ENCODE results near the gene ETFBKMT.
"Not testable (repeated sequence)": the region's sequence is repeated elsewhere in the genome, so short reads cannot be mapped to it uniquely, and the experiment has no call there.

ETFBKMT gene

DNA sequence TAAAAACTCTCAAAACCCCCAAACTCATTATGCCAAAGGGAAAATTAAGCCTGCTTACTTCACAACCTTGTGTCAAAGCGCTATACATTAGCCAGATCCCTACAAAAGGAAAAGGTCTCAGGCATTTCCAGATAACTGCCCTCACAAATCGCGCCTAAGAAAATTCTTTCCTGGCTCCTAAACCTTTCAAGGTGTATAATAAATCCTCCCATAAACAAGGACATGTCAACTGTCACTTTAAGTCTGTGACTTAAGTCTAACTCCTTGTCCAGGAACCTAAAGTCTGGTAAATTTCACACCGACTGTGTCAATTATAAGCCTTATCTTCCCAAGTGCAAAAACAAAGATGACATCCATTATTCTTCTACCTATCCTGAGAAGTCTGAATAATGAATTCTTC, 4.3 kb upstream of the ETFBKMT start:
- no peak for DNase-seq (ENCODE audit: extremely low read depth in 1 of 2, low read depth in 1 of 2)

- DNase-seq (ENCODE audit: extremely low read depth in 1 of 2, low read depth in 1 of 2) = no peak
These were observed 3.7 kb upstream of the ETFBKMT start for GRCh38 chr12:31655792-31656191.

DNA sequence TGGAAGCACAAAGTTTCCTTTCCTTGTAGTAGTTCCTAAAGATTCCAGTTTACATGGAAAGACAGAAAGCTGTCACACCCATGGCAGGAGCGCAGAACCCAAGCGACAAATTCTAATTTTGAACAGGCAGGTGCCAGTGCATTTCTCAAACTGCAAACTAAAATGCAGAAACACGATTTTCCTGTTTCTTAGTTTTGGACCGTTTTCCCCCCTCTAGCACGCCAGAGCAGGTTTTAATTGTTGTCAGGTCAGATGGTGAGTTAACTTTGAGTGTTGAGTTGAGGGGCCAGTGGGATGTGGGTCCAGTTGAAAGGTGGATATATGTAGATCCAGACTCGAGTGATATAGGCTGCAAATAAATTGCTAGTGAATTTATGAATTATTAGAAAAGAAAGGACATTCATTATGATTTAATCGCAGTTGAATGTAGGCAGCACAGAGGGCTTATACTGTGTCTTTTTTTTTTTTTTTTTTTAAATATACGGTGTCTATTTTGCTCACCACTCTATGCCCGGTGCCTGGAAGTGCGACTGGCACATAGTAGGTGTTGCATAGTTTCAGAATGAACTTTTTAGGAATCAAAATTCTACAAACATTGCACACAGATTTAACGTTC, 909 bp upstream of the ETFBKMT start:
- DNase-seq (ENCODE audit: extremely low read depth in 1 of 2, low read depth in 1 of 2) = no peak

DNA sequence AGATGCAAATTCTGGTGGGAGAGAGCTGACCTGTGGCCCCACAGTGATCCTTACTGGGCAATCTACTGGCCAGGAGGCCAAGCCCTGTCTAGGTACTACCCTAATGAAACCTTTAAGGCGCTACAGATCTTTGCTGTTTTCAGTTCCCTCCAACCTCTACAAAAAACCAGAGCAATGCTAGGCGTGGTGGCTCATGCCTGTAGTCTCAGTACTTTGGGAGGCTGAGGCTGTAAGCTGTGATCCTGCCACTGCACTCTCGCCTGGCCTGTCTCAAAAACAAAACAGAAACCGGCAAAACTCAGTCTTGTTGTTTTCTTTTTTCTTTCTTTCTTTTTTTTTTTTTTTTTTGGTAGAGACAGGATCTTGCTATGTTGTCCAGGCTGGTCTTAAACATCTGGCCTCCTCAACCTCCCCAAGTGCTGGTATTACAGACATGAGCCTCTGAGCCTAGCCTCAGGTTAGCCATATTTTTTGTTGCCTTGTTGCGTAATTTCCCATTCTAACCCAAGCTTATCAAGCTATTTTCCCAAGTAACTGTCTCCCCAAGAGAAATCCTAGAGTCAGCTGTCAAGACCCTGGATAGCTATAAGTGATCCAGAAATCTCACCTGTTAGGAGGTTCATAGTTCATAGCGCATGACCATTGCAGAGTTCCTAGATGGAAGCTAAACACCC, 2.8 kb downstream of the ETFBKMT start:
- DNase-seq (ENCODE audit: extremely low read depth in 1 of 2, low read depth in 1 of 2) = no peak

- DNase-seq (ENCODE audit: extremely low read depth in 1 of 2, low read depth in 1 of 2) = no peak
These were observed 4.1 kb downstream of the ETFBKMT start for GRCh38 chr12:31663576-31663975.

GRCh38 chr12:31664038-31664437, 4.5 kb downstream of the ETFBKMT start:
- no peak for DNase-seq (ENCODE audit: extremely low read depth in 1 of 2, low read depth in 1 of 2)

- no peak for DNase-seq (ENCODE audit: extremely low read depth in 1 of 2, low read depth in 1 of 2)
These were observed 9.5 kb downstream of the ETFBKMT start for GRCh38 chr12:31669020-31669419.

- not testable (repeated sequence) for DNase-seq (ENCODE audit: extremely low read depth in 1 of 2, low read depth in 1 of 2)
These were observed 10.1 kb downstream of the ETFBKMT start for GRCh38 chr12:31669582-31669981.

DNA sequence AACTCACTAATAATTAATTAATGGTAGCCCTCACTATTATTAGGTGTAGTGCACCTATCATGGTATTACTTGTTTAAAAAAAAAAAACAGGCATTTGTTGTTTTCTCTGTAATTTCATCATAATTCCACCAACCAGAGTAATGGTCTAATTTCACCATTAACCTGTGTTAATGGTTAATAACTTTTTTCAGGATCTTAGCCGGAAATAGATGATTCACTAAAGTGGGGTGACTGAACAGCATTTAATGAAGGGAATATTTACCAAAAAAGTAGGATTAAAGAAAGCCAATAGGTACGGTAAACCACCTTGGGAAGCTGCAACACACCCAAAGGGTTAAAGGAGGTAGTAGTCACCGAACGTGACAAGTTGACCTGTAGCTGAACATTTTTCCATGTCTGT, 13.0 kb downstream of the ETFBKMT start:
- no peak for DNase-seq (ENCODE audit: extremely low read depth in 1 of 2, low read depth in 1 of 2)

GRCh38 chr12:31682136-31682962, 22.9 kb downstream of the ETFBKMT start:
- DNase-seq (ENCODE audit: extremely low read depth in 1 of 2, low read depth in 1 of 2) = peak in 1 of 2 donors; percentile 37

GRCh38 chr12:31685801-31686200, 26.3 kb downstream of the ETFBKMT start:
- DNase-seq (ENCODE audit: extremely low read depth in 1 of 2, low read depth in 1 of 2) = no peak

- DNase-seq (ENCODE audit: extremely low read depth in 1 of 2, low read depth in 1 of 2) = no peak
These were observed 27.6 kb downstream of the ETFBKMT start for GRCh38 chr12:31687101-31687527.

DNA sequence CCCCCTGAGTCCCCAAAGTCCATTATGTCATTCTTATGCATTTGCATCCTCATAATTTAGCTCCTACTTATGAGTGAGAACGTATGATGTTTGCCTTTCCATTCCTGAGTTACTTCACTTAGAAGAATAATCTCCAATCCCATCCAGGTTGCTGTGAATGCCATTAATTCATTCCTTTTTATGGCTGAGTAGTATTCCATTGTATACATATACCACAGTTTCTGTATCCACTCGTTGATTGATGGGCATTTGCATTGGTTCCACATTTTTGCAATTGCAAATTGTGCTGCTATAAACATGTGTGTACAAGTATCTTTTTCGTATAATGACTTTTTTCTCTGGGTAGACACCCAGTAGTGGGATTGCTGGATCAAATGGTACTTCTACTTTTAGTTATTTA, 30.4 kb downstream of the ETFBKMT start:
- not testable (repeated sequence) for DNase-seq (ENCODE audit: extremely low read depth in 1 of 2, low read depth in 1 of 2)

DNA sequence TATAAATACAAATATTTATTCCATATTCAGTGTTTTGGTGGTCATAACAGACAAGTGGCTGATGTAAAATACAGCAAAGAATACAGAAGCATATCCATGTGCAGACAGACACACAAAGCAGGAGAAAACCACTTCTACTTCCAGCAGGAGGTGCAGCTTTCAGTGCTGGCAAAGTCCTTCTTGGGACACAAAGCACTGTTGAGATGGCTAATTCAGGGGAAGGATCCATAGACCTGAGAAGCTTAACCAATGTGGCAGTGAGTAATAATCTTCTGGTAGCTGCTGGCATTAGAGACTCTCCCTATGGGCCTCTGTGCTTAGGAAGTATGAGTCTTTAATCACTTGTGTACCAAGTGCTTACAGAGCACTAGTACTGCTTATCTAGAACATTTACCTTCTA, 42.6 kb downstream of the ETFBKMT start:
- no peak for DNase-seq (ENCODE audit: extremely low read depth in 1 of 2, low read depth in 1 of 2)

DNA sequence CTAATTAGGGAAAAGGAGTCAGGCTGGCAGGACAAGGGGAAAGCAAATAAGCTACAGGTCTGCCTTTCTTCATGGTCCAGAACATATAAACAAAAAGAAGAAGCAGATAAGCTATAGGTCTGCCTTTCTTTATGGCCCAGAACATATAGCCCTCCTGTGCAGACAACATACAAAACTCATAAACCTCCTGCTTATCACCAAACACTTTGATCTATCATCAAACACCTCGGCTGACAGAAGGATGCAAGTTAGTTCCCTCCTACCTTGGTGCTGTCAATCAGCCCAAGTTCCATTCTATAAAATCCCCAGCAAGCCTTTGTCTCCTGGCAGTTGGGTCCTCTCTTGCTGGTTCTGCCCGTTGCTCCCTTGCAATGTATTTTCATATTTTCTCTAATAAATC, 46.1 kb downstream of the ETFBKMT start:
- no peak for DNase-seq (ENCODE audit: extremely low read depth in 1 of 2, low read depth in 1 of 2)

DNA sequence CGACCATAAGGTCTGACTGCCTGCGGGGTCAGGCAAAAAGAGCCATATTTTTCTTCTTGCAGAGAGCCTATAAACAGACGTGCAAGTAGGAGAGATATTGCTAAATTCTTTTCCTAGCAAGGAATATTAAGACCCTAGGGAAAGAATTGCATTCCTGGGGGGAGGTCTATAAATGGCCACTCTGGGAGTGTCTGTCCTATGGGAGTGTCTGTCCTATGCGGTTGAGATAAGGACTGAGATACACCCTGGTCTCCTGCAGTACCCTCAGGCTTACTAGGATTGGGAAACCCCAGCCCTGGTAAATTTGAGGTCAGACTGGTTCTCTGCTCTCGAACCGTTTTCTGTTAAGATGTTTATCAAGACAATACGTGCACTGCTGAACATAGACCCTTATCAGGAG, 48.6 kb downstream of the ETFBKMT start:
- DNase-seq (ENCODE audit: extremely low read depth in 1 of 2, low read depth in 1 of 2) = not testable (repeated sequence)

DNA sequence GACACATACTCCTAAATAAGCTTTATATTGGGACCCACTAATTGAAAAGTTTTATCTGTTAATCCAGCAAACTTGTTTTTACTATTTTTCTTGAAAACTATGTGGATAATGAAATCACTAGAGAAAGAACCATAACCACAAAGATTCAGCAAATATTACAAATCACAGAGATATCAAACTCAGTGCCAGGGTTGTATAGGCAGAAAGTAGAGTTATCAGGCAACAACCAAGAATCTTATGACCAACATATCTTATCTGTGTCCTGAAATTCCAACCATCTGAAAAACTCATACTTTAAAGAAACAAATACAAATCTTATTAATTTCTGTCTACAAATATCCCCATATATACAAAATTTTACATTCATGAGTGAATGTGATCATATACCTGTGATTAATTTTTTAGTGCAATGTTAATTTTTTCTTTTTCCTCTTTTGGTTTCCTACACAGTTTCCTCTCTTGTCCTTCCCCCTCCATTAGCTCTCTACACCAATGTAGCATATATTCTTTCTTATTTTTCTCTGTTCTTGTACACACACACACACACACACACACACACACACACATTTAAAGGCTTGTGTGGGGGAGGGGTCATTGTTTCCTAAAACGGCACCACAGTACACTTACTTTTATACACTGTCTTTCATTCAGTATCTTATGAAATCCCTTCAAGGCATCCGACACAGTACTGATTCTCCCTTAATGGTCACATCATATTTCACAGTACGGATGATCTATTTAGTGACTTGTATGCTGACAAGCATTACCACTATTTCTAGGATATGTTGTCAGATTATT, 50.7 kb downstream of the ETFBKMT start:
- no peak for DNase-seq (ENCODE audit: extremely low read depth in 1 of 2, low read depth in 1 of 2)

- DNase-seq (ENCODE audit: extremely low read depth in 1 of 2, low read depth in 1 of 2) = no peak
These were observed 53.4 kb downstream of the ETFBKMT start for GRCh38 chr12:31712877-31713276.

DNA sequence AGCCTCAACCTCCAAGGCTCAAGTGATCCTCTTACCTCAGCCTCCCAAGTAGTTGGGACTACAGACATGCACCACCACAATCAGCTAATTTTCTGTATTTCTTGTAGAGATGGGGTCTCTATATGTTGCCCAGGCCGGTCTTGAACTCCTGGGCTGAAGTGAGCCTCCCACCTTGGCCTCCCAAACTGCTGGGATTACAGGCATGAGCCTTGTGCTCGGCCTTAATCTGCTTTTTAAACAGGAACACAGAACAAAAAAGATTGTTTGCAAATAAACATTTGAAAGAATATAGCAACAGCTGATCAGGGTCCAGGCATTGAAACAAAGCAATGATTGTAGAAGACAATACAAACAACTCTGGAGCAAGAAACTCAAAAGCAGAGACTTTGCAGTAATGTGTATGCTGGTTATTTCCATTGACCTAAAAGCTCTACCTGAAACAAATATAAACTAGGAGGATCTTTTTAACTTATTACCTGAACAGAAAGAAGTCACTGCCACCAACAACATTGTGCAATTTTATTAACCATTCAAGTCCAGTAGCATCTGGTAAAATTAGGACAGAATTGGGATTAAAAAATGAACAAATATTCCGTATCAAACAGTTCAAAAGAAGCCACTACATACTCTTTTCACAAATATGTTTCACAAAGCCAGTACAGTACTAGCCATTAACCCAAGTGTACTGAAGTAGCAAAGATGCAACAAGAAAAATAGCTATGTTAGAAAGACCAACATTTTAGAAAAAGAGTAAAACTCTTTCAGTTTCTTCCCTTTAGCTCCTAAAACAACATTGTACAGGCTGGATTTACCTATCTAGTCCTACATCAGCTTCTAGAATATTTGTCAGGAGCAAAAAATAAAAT, 55.2 kb downstream of the ETFBKMT start:
- no peak for DNase-seq (ENCODE audit: extremely low read depth in 1 of 2, low read depth in 1 of 2)

GRCh38 chr12:31715283-31715825, 55.9 kb downstream of the ETFBKMT start:
- DNase-seq (ENCODE audit: extremely low read depth in 1 of 2, low read depth in 1 of 2) = no peak

Data from stimulated activated CD8-positive, alpha-beta memory T cell treated with anti-CD3 and anti-CD28 coated beads, Interleukin-7, amount 100 ng/mL, for 48 hours (primary cell).